Adrenal gland (tissue), 5 donors: ENCODE results near the gene KLK15.

Source experiments
- CTCF ChIP-seq, 6 experiments: fragments of 450-650 bp in 4 of 6; fragments of 200-600 bp in 2 of 6; sonication (generic) in 1 of 6; IDR thresholded peaks; 1 replicate in 5 of 6; 2 replicates in 1 of 6; pipeline versions ENCODE4 v1.5.1 to v1.8.0; 2016 to 2021; ENCODE audit warnings: antibody characterized with exemption in 6 of 6, mild to moderate bottlenecking in 2 of 6, moderate library complexity in 1 of 6
- POLR2A ChIP-seq, 2 donors: fragments of 450-650 bp; IDR thresholded peaks; one replicate each; pipeline ENCODE4 v1.6.1; 2017; ENCODE audit warnings: antibody characterized with exemption in 2 of 2, mild to moderate bottlenecking in 2 of 2, moderate library complexity in 1 of 2
- donor health status: DM: no; HTN: no; CAD: no.

DNA sequence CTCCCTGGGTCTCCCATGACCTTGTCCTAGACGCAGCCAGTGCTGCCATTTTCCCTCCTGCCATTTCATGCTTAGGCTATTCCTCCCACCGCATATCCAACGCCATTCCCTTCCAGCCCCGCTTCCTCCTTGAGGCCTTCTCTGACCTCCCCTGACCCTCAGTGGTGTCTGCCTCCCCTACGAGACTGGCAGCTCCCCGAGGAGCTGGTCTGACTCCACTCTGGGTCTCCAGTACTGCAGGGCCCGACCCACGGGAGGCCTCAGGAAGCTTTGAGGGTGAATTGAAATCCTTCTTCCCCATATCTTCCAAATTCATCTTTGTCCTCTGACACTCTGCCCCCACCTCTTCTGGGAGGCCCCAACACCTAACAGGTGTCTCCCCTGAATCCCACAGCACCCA lies 708 bp downstream of the KLK15 start:
- no peak for TF ChIP-seq CTCF (IDR thresholded peaks at IDR 0.05)
- no peak for TF ChIP-seq POLR2A (IDR thresholded peaks at IDR 0.05)
